Neural progenitor cell (in vitro differentiated cells): ENCODE results near the gene PNLIPRP1. TPM values are rescaled to one million over a fixed set of nuclear protein-coding genes. Genes with fewer than 3 reads are reported as not detected.

Source experiments
- DNase-seq: peaks from one replicate; pipeline ENCODE4 v3.0.0-alpha.2; 2016; ENCODE audit warnings: low spot score
- H2AFZ ChIP-seq: fragments of 200-600 bp; sonication (generic); replicated peaks from 2 replicates; pipeline ENCODE4 v1.6.1; 2016; ENCODE audit warnings: antibody characterized with exemption
- H3F3A ChIP-seq: fragments of 200-600 bp; sonication (generic); 2 replicates; pipeline ENCODE4 v1.6.1; 2016; ENCODE audit warnings: antibody characterized with exemption, low read depth
- H3K27ac ChIP-seq: fragments of 200-600 bp; sonication (generic); 2 replicates; pipeline ENCODE4 v1.5.1; 2016; ENCODE audit warnings: mild to moderate bottlenecking
- H3K27me3 ChIP-seq: fragments of 200-600 bp; sonication (generic); 2 replicates; pipeline ENCODE4 v1.6.1; 2016; ENCODE audit warnings: mild to moderate bottlenecking, moderate library complexity
- H3K36me3 ChIP-seq: fragments of 200-600 bp; sonication (generic); 2 replicates; pipeline ENCODE4 v1.5.1; 2016
- H3K4me1 ChIP-seq: fragments of 200-600 bp; sonication (generic); 2 replicates; pipeline ENCODE4 v1.6.1; 2016; ENCODE audit warnings: mixed run types
- H3K4me2 ChIP-seq: fragments of 200-600 bp; sonication (generic); 2 replicates; pipeline ENCODE4 v1.6.1; 2016
- H3K4me3 ChIP-seq: fragments of 200-600 bp; sonication (generic); 2 replicates; pipeline ENCODE4 v1.5.1; 2016
- H3K79me2 ChIP-seq: fragments of 200-600 bp; sonication (generic); 2 replicates; pipeline ENCODE4 v1.6.1; 2016; ENCODE audit warnings: low read depth
- H3K9ac ChIP-seq: fragments of 200-600 bp; sonication (generic); 2 replicates; pipeline ENCODE4 v1.6.1; 2016
- H3K9me3 ChIP-seq: fragments of 200-600 bp; sonication (generic); 2 replicates; pipeline ENCODE4 v1.5.1; 2016; ENCODE audit warnings: low read depth
- H4K20me1 ChIP-seq: fragments of 200-600 bp; sonication (generic); 2 replicates; pipeline ENCODE4 v1.6.1; 2016; ENCODE audit warnings: low read depth
- H3K27ac Mint-ChIP-seq: 3 replicates; pipeline ENCODE4 v1.8.0; 2021; ENCODE audit warnings: mixed read lengths
- H3K27me3 Mint-ChIP-seq: 2 replicates; pipeline ENCODE4 v1.8.0; 2022; ENCODE audit warnings: low read depth, mild to moderate bottlenecking, inconsistent platforms, moderate library complexity, mixed read lengths; ENCODE audit not compliant: insufficient read depth
- H3K36me3 Mint-ChIP-seq: 3 replicates; pipeline ENCODE4 v1.8.0; 2021; ENCODE audit warnings: mixed read lengths
- H3K4me1 Mint-ChIP-seq: 3 replicates; pipeline ENCODE4 v1.8.0; 2021; ENCODE audit warnings: mixed read lengths
- H3K4me3 Mint-ChIP-seq: 3 replicates; pipeline ENCODE4 v1.8.0; 2021; ENCODE audit warnings: mild to moderate bottlenecking, moderate library complexity, mixed read lengths
- H3K9me3 Mint-ChIP-seq: 3 replicates; pipeline ENCODE4 v1.8.0; 2020; ENCODE audit warnings: mixed read lengths
- CTCF ChIP-seq: fragments of 200-600 bp; sonication (generic); IDR thresholded peaks from 2 replicates; pipeline ENCODE4 v1.5.1; 2017; ENCODE audit warnings: antibody characterized with exemption, mild to moderate bottlenecking
- EZH2 ChIP-seq: fragments of 200-600 bp; sonication (generic); IDR thresholded peaks from 2 replicates; pipeline ENCODE4 v1.6.1; 2017; ENCODE audit warnings: antibody characterized with exemption, mild to moderate bottlenecking, moderate library complexity
- EZH2phosphoT487 ChIP-seq: fragments of 200-600 bp; sonication (generic); IDR thresholded peaks from 2 replicates; pipeline ENCODE4 v1.6.1; 2017; ENCODE audit warnings: antibody characterized with exemption
- total RNA-seq: library from RNA; depleted of rRNA; stranded (reverse); fragments of >200 nt; gene quantifications from 2 replicates; pipeline ENCODE4 v1.2.3, GENCODE V29; 2015; ENCODE audit warnings: low replicate concordance

The PNLIPRP1 gene
- not detected in 2 replicates for total RNA-seq

GRCh38 chr10:116590590-116591444, at the start of gene PNLIPRP1:
Gene PNLIPRP1 (plus strand): TSS chr10:116590959. CDS start chr10:116591130, 171 bp downstream.
- Histone ChIP-seq H3K27ac (no peak within 1 kb of the TSS), H3K9me3 (no peaks in the 10 kb centered on the region), H3K79me2 (no peaks in the 10 kb centered on the region), H3K4me1 (no peaks in the 10 kb centered on the region), H4K20me1 (no peaks in the 10 kb centered on the region), H3K9ac (no peak within 1 kb of the TSS), H3K27me3 (no peaks in the 10 kb centered on the region), H3K4me3 (no peak within 1 kb of the TSS), H3K4me2 (no peak within 1 kb of the TSS), H3K36me3 (no peaks in the 10 kb centered on the region), H3F3A (no peaks in the 10 kb centered on the region), H2AFZ (no peak within 1 kb of the TSS)
- peaks cover 4% of the 10 kb centered on the region for H3K27me3 Mint-ChIP-seq
- H3K4me3 Mint-ChIP-seq, result no peak within 1 kb of the TSS
- no peak for DNase-seq
- H3K9me3 Mint-ChIP-seq, result no peaks in the 10 kb centered on the region
- no peak within 1 kb of the TSS for H3K27ac Mint-ChIP-seq
- TF ChIP-seq EZH2 (no peak), CTCF (no peak), EZH2phosphoT487 (no peak)
- no peaks in the 10 kb centered on the region for H3K4me1 Mint-ChIP-seq
- H3K36me3 Mint-ChIP-seq, result no peaks in the 10 kb centered on the region

- H3K4me3 Mint-ChIP-seq, result no peak overlapping the region
- H3F3A ChIP-seq, result no peaks in the 10 kb centered on the region
These were observed 48.6 kb upstream of the PNLIPRP1 start for GRCh38 chr10:116542007-116542677.

GRCh38 chr10:116545122-116545521, 45.6 kb upstream of the PNLIPRP1 start:
- H3K4me1 ChIP-seq, result no peaks in the 10 kb centered on the region
- no peak overlapping the region for H3K4me2 ChIP-seq
- H3F3A ChIP-seq, result no peaks in the 10 kb centered on the region
- H3K79me2 ChIP-seq, result no peaks in the 10 kb centered on the region
- H2AFZ ChIP-seq, result no peak overlapping the region
- H3K27ac ChIP-seq, result no peak overlapping the region
- no peaks in the 10 kb centered on the region for H3K36me3 ChIP-seq
- TF ChIP-seq EZH2 (no peak), EZH2phosphoT487 (no peak), CTCF (no peak)
- no peak overlapping the region for H3K9ac ChIP-seq
- no peaks in the 10 kb centered on the region for H3K27me3 Mint-ChIP-seq
- no peaks in the 10 kb centered on the region for H3K36me3 Mint-ChIP-seq
- H4K20me1 ChIP-seq, result no peaks in the 10 kb centered on the region
- H3K9me3 Mint-ChIP-seq, result no peaks in the 10 kb centered on the region
- no peak overlapping the region for H3K4me3 Mint-ChIP-seq
- no peak overlapping the region for H3K27ac Mint-ChIP-seq
- no peak for DNase-seq
- H3K9me3 ChIP-seq, result no peaks in the 10 kb centered on the region
- no peaks in the 10 kb centered on the region for H3K4me1 Mint-ChIP-seq
- H3K27me3 ChIP-seq, result no peaks in the 10 kb centered on the region
- no peak overlapping the region for H3K4me3 ChIP-seq

More at GRCh38 chr10:116542007-116542677, 48.6 kb upstream of the PNLIPRP1 start:
- no peak overlapping the region for H2AFZ ChIP-seq
- no peak overlapping the region for H3K27ac ChIP-seq
- H3K4me1 ChIP-seq, result no peaks in the 10 kb centered on the region
- Mint-ChIP-seq H3K27me3 (no peaks in the 10 kb centered on the region), H3K4me1 (no peaks in the 10 kb centered on the region), H3K36me3 (no peaks in the 10 kb centered on the region), H3K27ac (no peak overlapping the region), H3K9me3 (peaks cover 9% of the 10 kb centered on the region)
- H4K20me1 ChIP-seq, result no peaks in the 10 kb centered on the region
- H3K36me3 ChIP-seq, result no peaks in the 10 kb centered on the region
- DNase-seq, result no peak
- H3K4me2 ChIP-seq, result no peak overlapping the region
- no peaks in the 10 kb centered on the region for H3K79me2 ChIP-seq
- no peaks in the 10 kb centered on the region for H3K27me3 ChIP-seq
- no peak overlapping the region for H3K4me3 ChIP-seq
- no peak overlapping the region for H3K9ac ChIP-seq
- no peak for TF ChIP-seq CTCF
- TF ChIP-seq EZH2, result no peak
- TF ChIP-seq EZH2phosphoT487, result no peak
- H3K9me3 ChIP-seq, result no peaks in the 10 kb centered on the region
